Activated naive CD4-positive, alpha-beta T cell treated with anti-CD3 and anti-CD28 coated beads, Interleukin-2, amount 50 U/mL, for 72 hours (primary cell): ENCODE results near the gene VIT. TPM values are rescaled to one million over a fixed set of nuclear protein-coding genes. Genes with fewer than 3 reads are reported as not detected.

ENCODE experiments used
- ATAC-seq, 2 donors: fragments of 150-1000 bp; cut with Tn5 transposase; 2 replicates each; pipeline ENCODE4 v1.10.0; 2021; ENCODE audit warnings: mild to moderate bottlenecking in 2 of 2, moderate library complexity in 2 of 2
- DNase-seq, 2 donors: peaks; one replicate each; pipeline ENCODE4 v3.0.0; 2021 to 2022; ENCODE audit warnings: low spot score in 2 of 2
- H3K27ac Mint-ChIP-seq, 2 donors: one replicate each; pipeline ENCODE4 v1.8.0; 2022; ENCODE audit warnings: mild to moderate bottlenecking in 2 of 2, mixed read lengths in 2 of 2
- H3K36me3 Mint-ChIP-seq, 2 donors: one replicate each; pipeline ENCODE4 v1.8.0; 2022; ENCODE audit warnings: mixed read lengths in 2 of 2
- H3K9me3 Mint-ChIP-seq, 2 donors: one replicate each; pipeline ENCODE4 v1.8.0; 2022; ENCODE audit warnings: mixed read lengths in 2 of 2
- total RNA-seq, 2 donors: library from RNA; stranded (reverse); gene quantifications; one replicate each; pipeline ENCODE4 v1.2.3, GENCODE V29; 2022

Gene VIT
- total RNA-seq, 2 donors from 2014 or later = not detected

- no peaks in the 10 kb centered on the region for H3K9me3 Mint-ChIP-seq
- H3K36me3 Mint-ChIP-seq = no peaks in the 10 kb centered on the region
- no peak for ATAC-seq
- DNase-seq = no peak
- no peak overlapping the region for H3K27ac Mint-ChIP-seq
These were observed 35.6 kb downstream of the VIT start for GRCh38 chr2:36731941-36732672.

DNA sequence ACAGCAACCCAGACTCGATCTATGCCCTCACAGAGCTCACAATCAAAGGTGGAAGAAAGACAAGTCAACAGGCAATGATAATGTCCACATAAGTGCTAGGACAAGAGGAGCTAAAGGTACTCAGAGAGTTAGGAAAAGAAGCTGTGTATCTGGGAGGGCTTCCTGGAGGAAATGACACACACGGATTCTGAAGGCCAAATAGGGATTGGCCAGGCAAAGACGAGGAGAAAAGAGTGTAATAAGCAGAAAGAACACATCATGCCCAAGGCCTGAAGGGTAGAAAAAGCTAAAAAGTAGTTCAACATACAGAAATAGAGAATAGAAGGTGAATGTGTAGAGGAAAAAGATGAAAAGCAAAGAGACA lies 36.1 kb downstream of the VIT start:
- ATAC-seq = no peak
- Mint-ChIP-seq H3K9me3 (no peaks in the 10 kb centered on the region), H3K36me3 (no peaks in the 10 kb centered on the region), H3K27ac (no peak overlapping the region)
- no peak for DNase-seq

DNA sequence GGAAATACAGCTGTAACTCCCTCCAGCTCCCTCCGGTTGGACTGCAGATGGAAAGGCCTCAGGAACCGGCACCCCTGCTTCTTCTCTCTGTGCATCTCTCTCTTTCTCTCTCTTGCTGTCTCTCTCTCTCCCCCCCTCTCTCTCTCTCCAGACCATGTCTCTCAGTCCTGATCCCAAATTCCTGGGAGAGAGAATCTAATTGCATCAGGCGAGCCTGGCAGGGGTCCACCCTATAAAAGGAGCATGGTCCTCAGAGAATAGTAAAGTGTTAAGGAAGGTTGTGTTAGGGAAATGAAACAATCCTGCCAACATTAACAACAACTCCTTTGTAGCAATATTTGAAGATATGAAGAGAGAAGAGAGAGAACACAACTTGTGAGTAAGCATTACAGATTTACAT lies 36.7 kb downstream of the VIT start:
- Mint-ChIP-seq H3K27ac (no peak overlapping the region), H3K9me3 (no peaks in the 10 kb centered on the region), H3K36me3 (no peaks in the 10 kb centered on the region)
- ATAC-seq (no peak), DNase-seq (no peak)

DNA sequence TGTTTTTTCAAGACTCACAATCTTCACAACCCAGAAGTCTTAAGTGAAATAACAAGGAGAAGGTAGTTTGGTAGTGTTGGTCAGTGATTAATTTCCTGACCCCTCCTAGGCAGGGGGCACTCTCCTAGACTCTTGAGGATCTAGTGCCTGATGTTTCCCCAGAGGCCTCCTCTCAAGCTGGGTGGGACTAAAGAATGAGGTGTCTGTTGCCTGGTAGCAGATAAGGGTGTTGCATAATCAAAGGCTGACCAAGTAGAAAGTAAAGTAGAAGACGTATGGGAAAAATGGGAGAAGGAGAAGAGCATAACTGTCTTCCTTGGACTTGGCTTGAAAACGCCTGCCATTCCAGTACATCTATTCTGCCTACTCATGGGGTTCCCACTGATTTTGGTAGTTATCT lies 37.8 kb downstream of the VIT start:
- H3K27ac Mint-ChIP-seq = no peak overlapping the region
- ATAC-seq = no peak
- H3K36me3 Mint-ChIP-seq = no peaks in the 10 kb centered on the region
- no peaks in the 10 kb centered on the region for H3K9me3 Mint-ChIP-seq
- DNase-seq = no peak

- Mint-ChIP-seq H3K27ac (no peak overlapping the region), H3K9me3 (no peaks in the 10 kb centered on the region)
- no peak for ATAC-seq
These were observed 40.7 kb downstream of the VIT start for GRCh38 chr2:36737131-36737750.

GRCh38 chr2:36740061-36740460 lies 43.6 kb downstream of the VIT start:
- no peaks in the 10 kb centered on the region for H3K36me3 Mint-ChIP-seq
- H3K9me3 Mint-ChIP-seq = no peaks in the 10 kb centered on the region
- DNase-seq (no peak), ATAC-seq (no peak)
- no peak overlapping the region for H3K27ac Mint-ChIP-seq

More at GRCh38 chr2:36737131-36737750, 40.7 kb downstream of the VIT start:
- DNase-seq = no peak
- no peaks in the 10 kb centered on the region for H3K36me3 Mint-ChIP-seq

DNA sequence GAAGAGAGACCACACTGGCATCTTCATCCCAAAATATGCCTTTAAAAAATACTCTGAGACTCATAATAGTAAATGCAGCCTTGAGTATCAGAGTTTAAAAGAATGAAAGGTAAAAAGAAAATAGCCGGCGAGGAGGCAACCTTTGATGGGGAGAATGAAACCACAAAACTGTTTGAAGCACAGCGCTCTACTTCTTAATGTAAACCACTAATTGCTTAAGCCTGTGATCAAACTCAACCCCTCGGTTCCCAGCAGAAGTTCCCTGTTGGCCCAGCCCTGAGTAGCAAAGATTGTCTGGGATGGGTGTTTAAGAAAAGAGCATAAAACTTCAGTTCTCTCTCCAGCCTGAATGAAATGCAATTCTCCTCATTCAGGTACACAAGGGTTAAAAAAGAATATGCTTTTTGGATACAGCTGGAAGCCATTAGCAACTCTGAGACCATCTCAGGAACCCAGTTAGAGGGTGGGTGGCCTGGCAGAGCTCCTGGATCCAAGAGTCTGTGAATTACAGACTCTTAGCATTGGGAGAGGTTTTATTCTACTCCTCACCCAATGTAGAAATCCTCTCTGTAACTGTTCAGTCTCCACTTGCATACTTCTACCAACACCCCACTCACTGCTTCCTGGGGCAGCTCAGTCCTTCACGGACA lies 44.8 kb downstream of the VIT start:
- Mint-ChIP-seq H3K36me3 (no peaks in the 10 kb centered on the region), H3K27ac (no peak overlapping the region), H3K9me3 (no peaks in the 10 kb centered on the region)
- ATAC-seq (no peak), DNase-seq (no peak)

DNA sequence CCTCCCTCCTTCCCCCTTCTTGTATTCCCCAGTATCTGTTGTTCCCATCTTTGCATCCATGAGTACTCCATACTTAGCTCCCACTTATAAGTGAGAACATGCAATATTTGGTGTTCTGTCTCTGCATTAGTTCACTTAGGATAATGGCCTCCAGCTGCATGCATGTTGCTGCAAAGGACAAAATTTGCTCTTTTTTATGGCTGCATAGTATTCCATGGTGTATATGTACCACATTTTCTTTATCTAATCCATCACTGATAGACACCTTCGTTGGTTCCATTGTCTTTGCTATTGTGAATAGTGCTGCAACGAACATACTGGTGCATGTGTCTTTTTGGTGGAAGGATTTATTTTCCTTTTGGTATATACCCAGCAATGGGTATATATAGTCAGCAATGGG lies 47.4 kb downstream of the VIT start:
- H3K9me3 Mint-ChIP-seq = no peaks in the 10 kb centered on the region
- H3K27ac Mint-ChIP-seq = no peak overlapping the region
- H3K36me3 Mint-ChIP-seq = no peaks in the 10 kb centered on the region
- DNase-seq (no peak), ATAC-seq (no peak)

- Mint-ChIP-seq H3K9me3 (no peaks in the 10 kb centered on the region), H3K27ac (no peak overlapping the region), H3K36me3 (no peaks in the 10 kb centered on the region)
- ATAC-seq (no peak), DNase-seq (no peak)
These were observed 51.7 kb downstream of the VIT start for GRCh38 chr2:36748166-36748565.

DNA sequence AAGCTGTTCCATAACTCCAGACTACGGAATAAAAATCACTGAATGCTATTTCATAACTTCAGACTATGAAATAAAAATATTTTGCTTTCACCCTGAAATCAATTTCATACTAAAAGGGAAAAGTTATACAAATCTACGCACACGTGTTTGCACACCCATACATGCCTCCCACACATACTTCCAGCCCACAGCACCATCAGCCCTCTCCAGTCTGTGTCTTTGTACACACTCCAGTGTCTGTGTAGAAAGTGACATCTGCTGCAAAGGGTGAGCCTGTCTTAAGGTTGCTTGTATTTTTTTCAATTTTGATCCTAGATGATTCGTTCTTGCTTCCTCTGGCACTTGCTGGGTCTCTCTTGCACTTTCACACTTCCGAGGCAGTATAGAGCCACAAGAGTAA lies 53.6 kb downstream of the VIT start:
- ATAC-seq (no peak), DNase-seq (no peak)
- H3K36me3 Mint-ChIP-seq = no peaks in the 10 kb centered on the region
- H3K9me3 Mint-ChIP-seq = no peaks in the 10 kb centered on the region
- no peak overlapping the region for H3K27ac Mint-ChIP-seq

- no peaks in the 10 kb centered on the region for H3K9me3 Mint-ChIP-seq
- DNase-seq (no peak), ATAC-seq (no peak)
- no peak overlapping the region for H3K27ac Mint-ChIP-seq
- H3K36me3 Mint-ChIP-seq = no peaks in the 10 kb centered on the region
These were observed 57.3 kb downstream of the VIT start for GRCh38 chr2:36753706-36754221.

DNA sequence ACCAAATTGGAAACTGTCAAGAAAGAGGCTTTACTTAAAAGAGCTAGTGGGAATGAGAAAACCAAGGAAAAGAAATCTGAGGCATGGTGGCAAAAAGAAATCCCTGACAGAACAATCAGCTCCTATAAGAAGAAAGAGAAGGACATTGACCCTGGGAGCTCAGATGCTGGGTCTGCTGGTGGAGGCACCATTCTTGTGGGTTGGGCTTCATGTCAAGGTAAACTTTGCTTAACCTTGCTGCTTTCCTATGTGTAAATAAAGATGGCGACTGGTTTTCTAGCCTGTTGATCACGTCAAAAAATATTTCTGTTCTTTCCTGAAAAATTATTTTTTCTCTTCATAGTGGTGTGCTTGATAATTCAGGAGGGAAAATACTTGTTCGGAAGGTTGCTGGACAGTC lies 58.1 kb downstream of the VIT start:
- H3K27ac Mint-ChIP-seq = no peak overlapping the region
- no peaks in the 10 kb centered on the region for H3K9me3 Mint-ChIP-seq
- no peaks in the 10 kb centered on the region for H3K36me3 Mint-ChIP-seq
- ATAC-seq (no peak), DNase-seq (no peak)

DNA sequence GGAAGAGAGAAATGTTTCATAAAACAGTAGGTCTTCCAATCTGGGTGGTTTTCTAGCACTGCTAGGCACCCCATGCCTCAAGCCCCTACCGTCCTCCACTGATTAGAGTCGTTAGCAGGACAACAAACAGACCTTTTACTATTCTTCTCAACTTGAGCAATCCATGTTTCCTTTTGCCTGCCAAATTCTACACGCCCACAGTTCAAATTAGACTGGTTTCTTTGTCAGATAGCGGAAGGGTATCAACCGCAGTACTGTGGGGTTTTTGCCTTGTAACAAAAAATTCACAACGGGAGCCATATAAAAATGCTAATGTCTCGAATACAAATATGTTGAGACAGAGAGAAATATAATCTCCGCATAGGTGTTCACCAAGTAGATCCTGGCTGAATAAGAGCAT lies 59.9 kb downstream of the VIT start:
- DNase-seq (no peak), ATAC-seq (no peak)
- H3K9me3 Mint-ChIP-seq = no peaks in the 10 kb centered on the region
- H3K27ac Mint-ChIP-seq = no peak overlapping the region
- H3K36me3 Mint-ChIP-seq = no peaks in the 10 kb centered on the region

GRCh38 chr2:36762764-36763490 lies 66.4 kb downstream of the VIT start:
- no peak for ATAC-seq
- H3K9me3 Mint-ChIP-seq = peaks cover 0 to 5% of the 10 kb centered on the region in 2 donors
- DNase-seq = no peak
- H3K27ac Mint-ChIP-seq = no peak overlapping the region
- no peaks in the 10 kb centered on the region for H3K36me3 Mint-ChIP-seq

DNA sequence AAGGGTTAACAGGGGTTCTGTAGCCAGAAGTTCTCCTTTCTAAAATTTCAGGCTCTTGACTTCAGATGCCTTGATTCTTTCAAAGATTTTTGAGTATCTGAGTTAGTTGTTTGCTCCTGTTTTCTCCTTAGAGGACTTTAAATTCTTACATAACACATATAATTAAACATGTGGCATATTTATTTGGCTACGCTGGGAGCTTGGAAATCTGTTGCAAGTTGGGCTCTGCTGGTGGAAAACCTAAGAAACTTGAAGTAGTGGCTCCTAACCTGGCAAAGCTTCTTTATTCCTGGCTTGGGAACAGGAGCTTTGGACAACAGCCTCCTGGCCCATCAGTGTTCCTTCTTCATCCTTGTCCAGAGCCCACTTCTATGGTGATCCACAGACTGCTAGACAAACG lies 72.6 kb downstream of the VIT start:
- H3K27ac Mint-ChIP-seq = no peak overlapping the region

GRCh38 chr2:36770542-36771287 lies 74.2 kb downstream of the VIT start:
- Mint-ChIP-seq H3K9me3 (no peaks in the 10 kb centered on the region), H3K27ac (no peak overlapping the region), H3K36me3 (no peaks in the 10 kb centered on the region)
- DNase-seq (peak in 1 of 2 donors; percentile 63), ATAC-seq (peak; percentile 85 to 86)

More for the DNA sequence above, 72.6 kb downstream of the VIT start:
- H3K9me3 Mint-ChIP-seq = peaks cover 0 to 5% of the 10 kb centered on the region in 2 donors
- DNase-seq (no peak), ATAC-seq (no peak)
- H3K36me3 Mint-ChIP-seq = no peaks in the 10 kb centered on the region
